Neutrophil (primary cell): Measurements from ENCODE around the gene MSH2.
"Not testable (repeated sequence)": the region's sequence is repeated elsewhere in the genome, so short reads cannot be mapped to it uniquely, and the experiment has no call there.

Source experiments
- H3K27ac ChIP-seq: fragments of 200-600 bp; sonication (generic); 2 replicates; pipeline ENCODE4 v1.5.1; 2016; ENCODE audit warnings: mild to moderate bottlenecking, moderate library complexity
- H3K27me3 ChIP-seq: fragments of 200-600 bp; sonication (generic); 2 replicates; pipeline ENCODE4 v1.6.0; 2016; ENCODE audit warnings: mild to moderate bottlenecking
- H3K36me3 ChIP-seq: fragments of 200-600 bp; sonication (generic); 2 replicates; pipeline ENCODE4 v1.5.1; 2017
- H3K4me1 ChIP-seq, 2 experiments: fragments of 200-600 bp in 1 of 2; sonication (generic) in 1 of 2; 1 replicate in 1 of 2; 2 replicates in 1 of 2; pipeline versions ENCODE4 v1.5.1 to v1.6.1; 2013 to 2016; ENCODE audit warnings: low read depth in 1 of 2, low read length in 1 of 2, mild to moderate bottlenecking in 1 of 2, moderate library complexity in 1 of 2; ENCODE audit not compliant: control insufficient read depth in 1 of 2, insufficient read depth in 1 of 2
- H3K4me3 ChIP-seq, 2 experiments: fragments of 200-600 bp in 1 of 2; sonication (generic) in 1 of 2; 1 replicate in 1 of 2; 2 replicates in 1 of 2; pipeline ENCODE4 v1.5.1; 2013 to 2016; ENCODE audit warnings: low read depth in 1 of 2, low read length in 1 of 2, mild to moderate bottlenecking in 1 of 2, moderate library complexity in 1 of 2
- H3K9me3 ChIP-seq: fragments of 200-600 bp; sonication (generic); 2 replicates; pipeline ENCODE4 v1.5.1; 2016
- CTCF ChIP-seq: fragments of 200-600 bp; sonication (generic); IDR thresholded peaks from 2 replicates; pipeline ENCODE4 v1.5.1; 2016; ENCODE audit warnings: antibody characterized with exemption

The MSH2 gene

GRCh38 chr2:47360283-47360682, 42.7 kb upstream of the MSH2 start:
- Histone ChIP-seq H3K4me3 (no peak overlapping the region), H3K4me1 (no peaks in the 10 kb centered on the region), H3K9me3 (no peaks in the 10 kb centered on the region), H3K27ac (no peak overlapping the region), H3K36me3 (no peaks in the 10 kb centered on the region), H3K27me3 (no peaks in the 10 kb centered on the region)
- TF ChIP-seq CTCF: no peak

GRCh38 chr2:47360927-47361326, 42.0 kb upstream of the MSH2 start:
- Histone ChIP-seq H3K4me3 (no peak overlapping the region), H3K9me3 (no peaks in the 10 kb centered on the region), H3K27me3 (no peaks in the 10 kb centered on the region), H3K4me1 (no peaks in the 10 kb centered on the region), H3K27ac (no peak overlapping the region), H3K36me3 (no peaks in the 10 kb centered on the region)
- TF ChIP-seq CTCF: no peak

GRCh38 chr2:47361505-47362229, 41.3 kb upstream of the MSH2 start:
- not testable (repeated sequence) for H3K4me1 ChIP-seq, H3K27me3 ChIP-seq, H3K36me3 ChIP-seq, H3K4me3 ChIP-seq, H3K27ac ChIP-seq, H3K9me3 ChIP-seq

GRCh38 chr2:47373747-47374146, 29.2 kb upstream of the MSH2 start:
- TF ChIP-seq CTCF: no peak

GRCh38 chr2:47375307-47375706, 27.6 kb upstream of the MSH2 start:
- no peak for TF ChIP-seq CTCF
- Histone ChIP-seq H3K36me3 (no peaks in the 10 kb centered on the region), H3K4me3 (no peak overlapping the region), H3K27me3 (peaks cover 30% of the 10 kb centered on the region), H3K4me1 (no peaks in the 10 kb centered on the region), H3K27ac (no peak overlapping the region), H3K9me3 (no peaks in the 10 kb centered on the region)

More at GRCh38 chr2:47373747-47374146, 29.2 kb upstream of the MSH2 start:
- Histone ChIP-seq H3K27ac (no peak overlapping the region), H3K4me3 (no peak overlapping the region), H3K27me3 (peaks cover 46% of the 10 kb centered on the region), H3K4me1 (peaks cover 0 to 7% of the 10 kb centered on the region in 2 experiments), H3K9me3 (no peaks in the 10 kb centered on the region), H3K36me3 (no peaks in the 10 kb centered on the region)

- Histone ChIP-seq H3K27ac (no peak overlapping the region), H3K4me1 (no peaks in the 10 kb centered on the region), H3K4me3 (no peak overlapping the region), H3K27me3 (no peaks in the 10 kb centered on the region), H3K9me3 (no peaks in the 10 kb centered on the region), H3K36me3 (no peaks in the 10 kb centered on the region)
- no peak for TF ChIP-seq CTCF
These were observed 23.6 kb upstream of the MSH2 start for GRCh38 chr2:47379384-47379783.
